KMS-11 (cell line): ENCODE results near the gene RAB1B.

ENCODE experiments used
- H2AFZ ChIP-seq: fragments of 200-600 bp; sonication (generic); 2 replicates; pipeline ENCODE4 v1.6.1; 2016; ENCODE audit warnings: antibody characterized with exemption, mixed run types, low read depth
- H3K27ac ChIP-seq: fragments of 200-600 bp; sonication (generic); 2 replicates; pipeline ENCODE4 v1.6.1; 2016; ENCODE audit warnings: mild to moderate bottlenecking, mixed run types
- H3K27me3 ChIP-seq: fragments of 200-600 bp; sonication (generic); 2 replicates; pipeline ENCODE4 v1.6.1; 2017; ENCODE audit warnings: mild to moderate bottlenecking, low read depth, mixed run types, moderate library complexity; ENCODE audit not compliant: insufficient read depth
- H3K36me3 ChIP-seq: fragments of 200-600 bp; sonication (generic); 2 replicates; pipeline ENCODE4 v1.6.1; 2017; ENCODE audit warnings: mild to moderate bottlenecking, mixed run types; ENCODE audit not compliant: insufficient read depth
- H3K4me1 ChIP-seq: fragments of 200-600 bp; sonication (generic); 2 replicates; pipeline ENCODE4 v1.6.1; 2016; ENCODE audit warnings: mild to moderate bottlenecking, low read depth, mixed run types; ENCODE audit not compliant: poor library complexity, severe bottlenecking
- H3K4me2 ChIP-seq: fragments of 200-600 bp; sonication (generic); 2 replicates; pipeline ENCODE4 v1.7.0; 2016; ENCODE audit warnings: mild to moderate bottlenecking, mixed run types
- H3K4me3 ChIP-seq: fragments of 200-600 bp; sonication (generic); IDR thresholded peaks from 2 replicates; pipeline ENCODE4 v1.6.1; 2017; ENCODE audit warnings: low read depth, low read length, mixed read lengths; ENCODE audit not compliant: insufficient read depth
- H3K79me2 ChIP-seq: fragments of 200-600 bp; sonication (generic); 2 replicates; pipeline ENCODE4 v1.6.1; 2016; ENCODE audit warnings: low read depth, mixed run types; ENCODE audit not compliant: insufficient read depth
- H3K9ac ChIP-seq: fragments of 200-600 bp; sonication (generic); 2 replicates; pipeline ENCODE4 v1.6.1; 2016; ENCODE audit warnings: mild to moderate bottlenecking, mixed run types
- H4K20me1 ChIP-seq: fragments of 200-600 bp; sonication (generic); 2 replicates; pipeline ENCODE4 v1.6.1; 2016; ENCODE audit warnings: mild to moderate bottlenecking, mixed run types; ENCODE audit not compliant: insufficient read depth
- TF ChIP-seq, protein P1 (sequence below): fragments of 200-600 bp; sonication (generic); conservative IDR thresholded peaks from 2 replicates; pipeline ENCODE4 v1.6.1; 2017; ENCODE audit warnings: low read depth, mild to moderate bottlenecking, antibody characterized with exemption, low read length, moderate library complexity, mixed read lengths

RAB1B gene

DNA sequence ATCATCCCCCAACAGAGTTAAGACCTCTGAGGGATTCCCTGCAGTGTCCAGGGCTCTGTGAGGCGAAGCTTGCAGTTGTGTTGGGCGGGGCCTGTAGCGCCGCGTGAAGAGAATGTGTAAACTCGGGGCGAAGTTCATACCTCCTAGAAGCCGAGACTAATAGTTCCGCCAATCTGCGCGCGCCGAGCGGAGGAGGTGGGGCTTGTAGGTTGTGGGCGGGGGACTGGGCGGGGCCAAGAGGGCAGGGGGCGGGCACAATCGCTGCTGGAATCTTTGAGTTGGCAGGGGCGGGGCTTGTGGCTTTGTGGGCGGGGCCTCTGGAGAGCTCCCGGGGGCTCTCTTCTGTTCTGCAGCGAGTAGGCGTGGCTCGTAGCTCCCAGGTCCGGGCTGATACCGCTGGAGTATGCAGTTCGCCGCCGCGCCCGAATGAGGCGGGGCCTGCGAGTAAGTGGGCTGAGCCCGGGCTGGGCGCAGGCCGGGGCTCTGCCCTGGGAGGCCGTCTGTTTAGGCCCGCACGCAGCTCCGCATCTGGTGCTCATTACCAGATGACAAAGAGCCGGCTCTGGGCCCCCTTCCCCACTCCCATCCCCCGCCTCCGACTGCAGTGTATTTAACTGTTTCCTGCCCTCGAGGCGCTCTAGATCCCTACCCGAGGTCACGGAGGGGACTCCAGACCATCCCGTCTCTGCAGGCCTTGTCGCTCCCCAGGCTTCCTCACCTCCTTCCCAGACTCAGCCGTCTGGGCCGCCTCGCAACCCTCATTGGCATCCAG lies 44.3 kb downstream of the RAB1B start:
- peak overlapping the region; percentile 74 for H2AFZ ChIP-seq
- no peaks in the 10 kb centered on the region for H3K36me3 ChIP-seq
- peak overlapping the region; percentile 64 for H3K27ac ChIP-seq

DNA sequence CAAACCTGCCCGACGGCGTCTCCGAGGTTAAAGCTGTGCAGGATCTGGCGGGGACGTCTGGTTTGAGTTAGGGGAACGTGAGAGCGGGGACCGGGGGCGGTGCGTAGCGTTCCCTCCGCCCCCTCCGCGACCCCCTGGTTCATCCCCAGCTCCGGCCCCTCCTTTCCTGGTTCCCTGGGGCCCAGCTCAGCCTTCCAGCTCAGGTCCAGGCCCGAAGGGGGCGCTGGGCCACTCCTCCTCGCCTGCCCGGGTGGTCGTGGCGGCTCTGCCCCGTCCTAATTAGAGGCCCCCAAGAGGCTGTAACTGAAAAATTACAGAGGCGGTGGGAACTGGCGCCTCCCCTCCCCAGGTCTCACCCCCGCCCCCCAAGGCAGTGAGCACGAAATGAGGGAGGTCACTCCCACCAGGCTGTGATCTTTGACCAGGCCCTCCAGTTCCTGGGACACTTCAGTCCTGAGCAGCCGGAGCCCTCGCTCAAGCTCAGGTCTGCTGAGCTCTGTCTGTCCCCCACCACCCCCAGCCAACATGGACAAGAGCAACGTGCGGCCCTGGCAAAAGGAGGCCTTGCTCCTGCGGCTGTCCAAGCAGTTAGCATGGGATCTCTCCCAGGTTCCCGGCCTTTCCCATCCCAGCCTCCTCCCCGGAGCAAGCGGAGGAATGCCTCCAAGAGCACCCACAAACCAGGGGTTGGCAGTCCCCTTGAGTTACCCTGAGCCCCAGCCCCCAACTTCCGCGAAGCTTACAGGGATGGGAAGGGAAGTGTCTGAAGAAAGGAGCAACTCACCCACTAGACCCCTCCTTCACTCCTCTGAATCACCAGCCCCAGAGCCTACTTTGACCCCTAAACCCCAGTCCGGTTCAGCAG lies 45.1 kb downstream of the RAB1B start:
- Histone ChIP-seq H3K4me2 (peak overlapping the region; percentile 59; the same call in 1 of the 2 replicates), H3K4me3 (no peak overlapping the region), H3K9ac (no peak overlapping the region; the same call in 1 of the 2 replicates), H3K4me1 (peaks cover 7% of the 10 kb centered on the region), H4K20me1 (no peaks in the 10 kb centered on the region), H2AFZ (peak overlapping the region; percentile 72), H3K27ac (no peak overlapping the region), H3K79me2 (no peaks in the 10 kb centered on the region), H3K36me3 (no peaks in the 10 kb centered on the region), H3K27me3 (peaks cover 2% of the 10 kb centered on the region; the same call in 1 of the 2 replicates)
- TF ChIP-seq, protein P1, sequence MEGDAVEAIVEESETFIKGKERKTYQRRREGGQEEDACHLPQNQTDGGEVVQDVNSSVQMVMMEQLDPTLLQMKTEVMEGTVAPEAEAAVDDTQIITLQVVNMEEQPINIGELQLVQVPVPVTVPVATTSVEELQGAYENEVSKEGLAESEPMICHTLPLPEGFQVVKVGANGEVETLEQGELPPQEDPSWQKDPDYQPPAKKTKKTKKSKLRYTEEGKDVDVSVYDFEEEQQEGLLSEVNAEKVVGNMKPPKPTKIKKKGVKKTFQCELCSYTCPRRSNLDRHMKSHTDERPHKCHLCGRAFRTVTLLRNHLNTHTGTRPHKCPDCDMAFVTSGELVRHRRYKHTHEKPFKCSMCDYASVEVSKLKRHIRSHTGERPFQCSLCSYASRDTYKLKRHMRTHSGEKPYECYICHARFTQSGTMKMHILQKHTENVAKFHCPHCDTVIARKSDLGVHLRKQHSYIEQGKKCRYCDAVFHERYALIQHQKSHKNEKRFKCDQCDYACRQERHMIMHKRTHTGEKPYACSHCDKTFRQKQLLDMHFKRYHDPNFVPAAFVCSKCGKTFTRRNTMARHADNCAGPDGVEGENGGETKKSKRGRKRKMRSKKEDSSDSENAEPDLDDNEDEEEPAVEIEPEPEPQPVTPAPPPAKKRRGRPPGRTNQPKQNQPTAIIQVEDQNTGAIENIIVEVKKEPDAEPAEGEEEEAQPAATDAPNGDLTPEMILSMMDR, result no peak

More for the DNA sequence above, 44.3 kb downstream of the RAB1B start:
- H3K4me2 ChIP-seq, result peak overlapping the region; percentile 89
- TF ChIP-seq, protein P1, result no peak
- H3K79me2 ChIP-seq, result no peaks in the 10 kb centered on the region
- no peak overlapping the region for H3K4me3 ChIP-seq
- peaks cover 4% of the 10 kb centered on the region for H3K4me1 ChIP-seq
- no peak overlapping the region; the same call in 1 of the 2 replicates for H3K9ac ChIP-seq
- no peaks in the 10 kb centered on the region for H4K20me1 ChIP-seq
- H3K27me3 ChIP-seq, result peaks cover 2% of the 10 kb centered on the region; the same call in 1 of the 2 replicates

DNA sequence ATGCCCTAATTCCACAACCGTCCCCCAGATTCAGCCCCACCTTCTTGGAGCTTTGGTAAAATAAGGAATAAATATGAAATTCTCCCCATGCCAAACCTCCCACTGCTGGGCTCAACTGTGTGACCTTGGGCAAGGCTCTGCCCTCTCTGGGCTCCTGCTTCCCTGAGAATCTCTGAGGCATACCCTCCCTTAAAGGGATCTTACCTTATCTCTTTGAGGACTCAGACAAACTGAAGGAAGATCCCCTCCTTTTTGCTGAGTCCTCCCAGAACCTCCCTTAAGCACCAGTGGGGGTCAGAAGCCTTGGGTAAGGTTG lies 45.7 kb downstream of the RAB1B start:
- Histone ChIP-seq H2AFZ (no peak overlapping the region), H4K20me1 (no peaks in the 10 kb centered on the region), H3K4me3 (no peak overlapping the region), H3K4me1 (peaks cover 7% of the 10 kb centered on the region), H3K27ac (no peak overlapping the region), H3K36me3 (no peaks in the 10 kb centered on the region), H3K79me2 (no peaks in the 10 kb centered on the region), H3K9ac (no peak overlapping the region), H3K4me2 (no peak overlapping the region), H3K27me3 (peaks cover 2% of the 10 kb centered on the region; the same call in 1 of the 2 replicates)
- TF ChIP-seq, protein P1, result no peak

DNA sequence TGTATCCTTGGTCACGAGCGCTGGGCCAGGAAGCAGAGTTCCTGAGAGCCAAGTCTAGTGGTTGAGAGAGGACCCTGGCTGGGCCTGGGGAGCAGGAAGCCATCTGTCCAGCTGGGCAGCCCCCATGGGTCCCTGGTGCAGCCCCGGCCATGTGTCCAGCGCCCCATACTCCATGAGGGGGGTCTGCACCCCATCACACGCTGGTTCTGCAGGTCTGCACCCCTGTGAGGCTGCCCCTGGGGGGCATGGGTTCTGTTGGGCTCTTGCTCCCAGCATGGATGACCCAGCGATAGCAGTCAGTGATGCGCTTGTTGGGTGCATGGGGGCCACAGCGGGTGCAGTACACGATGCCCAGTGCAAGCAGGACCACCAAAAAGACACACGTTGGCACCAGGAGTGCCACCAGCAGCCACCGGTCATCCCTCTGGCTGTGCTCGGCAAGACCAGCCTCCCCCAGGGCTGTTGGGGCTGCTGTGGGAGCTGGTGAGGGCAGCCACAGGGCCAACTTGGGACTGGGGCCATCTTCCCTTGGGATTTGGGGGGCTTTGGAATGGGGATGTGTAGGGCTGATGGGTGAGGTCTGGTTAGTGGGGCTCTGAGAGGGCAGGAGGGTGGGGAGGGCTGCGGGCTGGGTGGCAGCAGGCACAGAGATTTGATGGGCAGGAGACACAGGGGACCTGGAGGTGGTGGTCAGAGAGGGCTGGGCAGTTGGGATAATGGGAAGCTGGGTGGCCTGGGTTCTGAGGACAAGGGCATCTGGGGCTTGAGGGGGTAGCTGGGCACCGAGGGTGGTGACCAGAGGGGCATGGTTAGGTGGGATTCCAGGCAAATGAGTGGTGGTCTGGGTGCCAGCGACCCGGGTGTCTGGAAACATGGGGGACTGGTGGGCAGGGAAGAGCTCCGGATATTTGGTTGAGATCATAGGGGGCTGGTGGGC lies 46.4 kb downstream of the RAB1B start:
- peaks cover 7% of the 10 kb centered on the region for H3K4me1 ChIP-seq
- no peaks in the 10 kb centered on the region for H3K79me2 ChIP-seq
- TF ChIP-seq, protein P1, result no peak
- no peak overlapping the region for H3K4me2 ChIP-seq
- peaks cover 2% of the 10 kb centered on the region; the same call in 1 of the 2 replicates for H3K27me3 ChIP-seq
- H3K4me3 ChIP-seq, result no peak overlapping the region
- H4K20me1 ChIP-seq, result no peaks in the 10 kb centered on the region
- H3K36me3 ChIP-seq, result no peaks in the 10 kb centered on the region
- no peak overlapping the region for H3K9ac ChIP-seq
- no peak overlapping the region for H2AFZ ChIP-seq
- H3K27ac ChIP-seq, result no peak overlapping the region
